Caco-2 (cell line): ENCODE results near the gene SORCS2. TPM values are rescaled to one million over a fixed set of nuclear protein-coding genes. Genes with fewer than 3 reads are reported as not detected.

Experiments
- BruUV-seq: library from RNA; stranded (reverse); fragments of 400-500 nt; replicated peaks from 2 replicates; lab custom pipeline; 2021; lab: Mats Ljungman, UMichigan
- CTCF ChIA-PET: fragments of 300-600 bp; sonication (Branson Sonifier 250); formaldehyde crosslinking; loops from one replicate; lab custom pipeline; 2022; ENCODE audit warnings: antibody characterized with exemption; lab: Charles Lee
- POLR2A ChIA-PET: fragments of 300-600 bp; sonication (Branson Sonifier 250); formaldehyde crosslinking; loops from one replicate; lab custom pipeline; 2022; ENCODE audit warnings: antibody characterized with exemption; lab: Charles Lee
- DNase-seq, 2 experiments: peaks; one replicate each; pipeline versions ENCODE4 v3.0.0 to v3.0.0-alpha.2; 2020 to 2022
- H3K27me3 ChIP-seq: replicated peaks from 2 replicates; pipeline ENCODE4 v1.6.0; 2011; ENCODE audit warnings: low read length; ENCODE audit not compliant: control insufficient read depth, insufficient read depth
- H3K36me3 ChIP-seq: 2 replicates; pipeline ENCODE4 v1.5.1; 2011; ENCODE audit warnings: low read length; ENCODE audit not compliant: control insufficient read depth, insufficient read depth
- H3K4me1 ChIP-seq: fragments of 250-450 bp; sonication (Bioruptor Pico); 2 replicates; pipeline ENCODE4 v1.5.1; 2020; ENCODE audit warnings: mild to moderate bottlenecking
- H3K4me3 ChIP-seq: 2 replicates; pipeline ENCODE4 v1.5.1; 2011; ENCODE audit warnings: low read depth, mild to moderate bottlenecking, control low read depth, low read length
- H3K9me3 ChIP-seq: fragments of 250-450 bp; sonication (Bioruptor Pico); 2 replicates; pipeline ENCODE4 v1.5.1; 2020; ENCODE audit warnings: mild to moderate bottlenecking, moderate library complexity
- H3K27ac Mint-ChIP-seq: one replicate; pipeline ENCODE4 v1.8.0; 2022; ENCODE audit warnings: mixed read lengths; ENCODE audit not compliant: unreplicated experiment
- H3K27me3 Mint-ChIP-seq: one replicate; pipeline ENCODE4 v1.8.0; 2022; ENCODE audit warnings: mixed read lengths; ENCODE audit not compliant: insufficient read depth, unreplicated experiment
- H3K36me3 Mint-ChIP-seq: one replicate; pipeline ENCODE4 v1.8.0; 2022; ENCODE audit warnings: mild to moderate bottlenecking, mixed read lengths; ENCODE audit not compliant: insufficient read depth, unreplicated experiment
- H3K4me1 Mint-ChIP-seq: one replicate; pipeline ENCODE4 v1.8.0; 2022; ENCODE audit warnings: low read depth, mixed read lengths; ENCODE audit not compliant: unreplicated experiment
- H3K4me3 Mint-ChIP-seq: one replicate; pipeline ENCODE4 v1.8.0; 2022; ENCODE audit warnings: mild to moderate bottlenecking, moderate library complexity, mixed read lengths; ENCODE audit not compliant: unreplicated experiment
- H3K9me3 Mint-ChIP-seq: one replicate; pipeline ENCODE4 v1.8.0; 2022; ENCODE audit warnings: mixed read lengths; ENCODE audit not compliant: unreplicated experiment
- intact Hi-C: fragments of 100-400 bp; cut with micrococcal nuclease; formaldehyde crosslinking; loops from one replicate; pipeline ENCODE4 v1.10.0; 2022; ENCODE audit not compliant: unreplicated experiment
- total RNA-seq: library from RNA; stranded (reverse); gene quantifications from 2 replicates; pipeline ENCODE4 v1.2.3, GENCODE V29; 2022
- TF ChIP-seq, protein P1 (sequence below), 2 experiments: fragments of 200-600 bp in 1 of 2; IDR thresholded peaks; 1 replicate in 1 of 2; 2 replicates in 1 of 2; pipeline versions ENCODE4 v1.5.1 to v1.8.0; 2011 to 2022; ENCODE audit warnings: antibody characterized with exemption in 1 of 2, control low read depth in 1 of 2, inconsistent platforms in 1 of 2, low read depth in 1 of 2, low read length in 1 of 2, mild to moderate bottlenecking in 1 of 2, moderate library complexity in 1 of 2; ENCODE audit not compliant: insufficient read depth in 1 of 2, severe bottlenecking in 1 of 2, unreplicated experiment in 1 of 2

SORCS2 gene
- total RNA-seq, 1 experiment from 2014 or later: 1.6 TPM

DNA sequence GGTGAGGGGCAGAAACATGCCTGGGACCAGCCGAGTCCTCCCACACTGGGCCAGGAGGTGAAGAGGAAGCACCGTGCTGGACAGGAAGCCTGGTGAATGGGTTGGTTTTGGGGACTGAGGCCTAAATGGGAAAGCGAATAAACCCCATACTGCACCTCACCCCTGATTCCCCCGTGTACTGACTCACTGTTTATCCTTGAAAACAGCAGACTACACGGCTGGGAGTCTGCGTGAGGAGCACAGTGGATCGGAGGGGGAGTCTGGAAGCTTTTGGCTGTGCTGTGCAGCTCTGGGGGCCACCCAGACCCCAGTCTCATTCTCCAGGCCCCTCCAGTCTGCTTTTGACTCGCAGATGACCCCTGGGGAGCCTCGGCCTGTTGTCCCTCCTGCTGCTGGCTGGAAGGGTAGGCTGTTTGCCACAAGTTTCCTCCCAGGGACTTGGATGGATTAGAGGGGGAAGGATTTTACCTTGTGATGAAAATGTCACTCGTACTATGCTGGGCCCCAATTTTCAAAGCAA lies 152.4 kb downstream of the SORCS2 start:
- Mint-ChIP-seq H3K4me3 (no peak overlapping the region), H3K36me3 (no peaks in the 10 kb centered on the region), H3K27ac (no peak overlapping the region), H3K9me3 (peaks cover 15% of the 10 kb centered on the region), H3K4me1 (no peaks in the 10 kb centered on the region), H3K27me3 (no peaks in the 10 kb centered on the region)
- ChIA-PET POLR2A (no interaction called here), CTCF (no interaction called here)
- Histone ChIP-seq H3K4me3 (no peak overlapping the region), H3K36me3 (no peaks in the 10 kb centered on the region), H3K9me3 (no peaks in the 10 kb centered on the region; the same call in 1 of the 2 replicates), H3K27me3 (no peaks in the 10 kb centered on the region), H3K4me1 (no peaks in the 10 kb centered on the region)
- TF ChIP-seq, protein P1, sequence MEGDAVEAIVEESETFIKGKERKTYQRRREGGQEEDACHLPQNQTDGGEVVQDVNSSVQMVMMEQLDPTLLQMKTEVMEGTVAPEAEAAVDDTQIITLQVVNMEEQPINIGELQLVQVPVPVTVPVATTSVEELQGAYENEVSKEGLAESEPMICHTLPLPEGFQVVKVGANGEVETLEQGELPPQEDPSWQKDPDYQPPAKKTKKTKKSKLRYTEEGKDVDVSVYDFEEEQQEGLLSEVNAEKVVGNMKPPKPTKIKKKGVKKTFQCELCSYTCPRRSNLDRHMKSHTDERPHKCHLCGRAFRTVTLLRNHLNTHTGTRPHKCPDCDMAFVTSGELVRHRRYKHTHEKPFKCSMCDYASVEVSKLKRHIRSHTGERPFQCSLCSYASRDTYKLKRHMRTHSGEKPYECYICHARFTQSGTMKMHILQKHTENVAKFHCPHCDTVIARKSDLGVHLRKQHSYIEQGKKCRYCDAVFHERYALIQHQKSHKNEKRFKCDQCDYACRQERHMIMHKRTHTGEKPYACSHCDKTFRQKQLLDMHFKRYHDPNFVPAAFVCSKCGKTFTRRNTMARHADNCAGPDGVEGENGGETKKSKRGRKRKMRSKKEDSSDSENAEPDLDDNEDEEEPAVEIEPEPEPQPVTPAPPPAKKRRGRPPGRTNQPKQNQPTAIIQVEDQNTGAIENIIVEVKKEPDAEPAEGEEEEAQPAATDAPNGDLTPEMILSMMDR (IDR thresholded peaks at IDR 0.05; ENCODE audit: insufficient read depth in 1 of 2, low read depth in 1 of 2, low read length in 1 of 2, severe bottlenecking in 1 of 2, unreplicated experiment in 1 of 2): no peak
- intact Hi-C loops: no loop called here
- DNase-seq: no peak
- no TSS peak for BruUV-seq

DNA sequence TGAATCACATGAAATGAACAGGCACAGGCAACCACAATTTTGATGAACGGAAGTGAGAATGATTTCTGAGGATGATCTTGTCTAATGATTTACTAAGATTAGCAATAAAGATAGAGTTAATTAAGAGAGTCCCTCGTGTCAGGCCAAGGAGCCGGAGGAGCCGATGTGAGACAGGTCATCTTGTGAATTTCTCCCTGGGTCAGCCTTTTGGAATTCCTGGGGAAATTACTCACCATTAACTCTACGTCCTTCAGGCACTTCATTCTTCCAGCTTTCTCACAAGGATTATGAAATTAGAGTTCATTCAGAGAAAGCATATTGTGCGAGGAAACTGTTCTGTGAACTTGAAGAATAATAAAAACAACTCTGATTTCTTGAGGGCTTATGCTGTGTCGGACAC lies 155.6 kb downstream of the SORCS2 start:
- peaks cover 15% of the 10 kb centered on the region for H3K9me3 Mint-ChIP-seq
- CTCF ChIA-PET: interaction anchor here (0.6 to 0.7 kb wide), 3 partner anchors 16 to 308 kb away, joined by 9 to 11 read pairs (median 10); no protein-coding TSS in a partner anchor
- H3K4me1 Mint-ChIP-seq: no peaks in the 10 kb centered on the region

DNA sequence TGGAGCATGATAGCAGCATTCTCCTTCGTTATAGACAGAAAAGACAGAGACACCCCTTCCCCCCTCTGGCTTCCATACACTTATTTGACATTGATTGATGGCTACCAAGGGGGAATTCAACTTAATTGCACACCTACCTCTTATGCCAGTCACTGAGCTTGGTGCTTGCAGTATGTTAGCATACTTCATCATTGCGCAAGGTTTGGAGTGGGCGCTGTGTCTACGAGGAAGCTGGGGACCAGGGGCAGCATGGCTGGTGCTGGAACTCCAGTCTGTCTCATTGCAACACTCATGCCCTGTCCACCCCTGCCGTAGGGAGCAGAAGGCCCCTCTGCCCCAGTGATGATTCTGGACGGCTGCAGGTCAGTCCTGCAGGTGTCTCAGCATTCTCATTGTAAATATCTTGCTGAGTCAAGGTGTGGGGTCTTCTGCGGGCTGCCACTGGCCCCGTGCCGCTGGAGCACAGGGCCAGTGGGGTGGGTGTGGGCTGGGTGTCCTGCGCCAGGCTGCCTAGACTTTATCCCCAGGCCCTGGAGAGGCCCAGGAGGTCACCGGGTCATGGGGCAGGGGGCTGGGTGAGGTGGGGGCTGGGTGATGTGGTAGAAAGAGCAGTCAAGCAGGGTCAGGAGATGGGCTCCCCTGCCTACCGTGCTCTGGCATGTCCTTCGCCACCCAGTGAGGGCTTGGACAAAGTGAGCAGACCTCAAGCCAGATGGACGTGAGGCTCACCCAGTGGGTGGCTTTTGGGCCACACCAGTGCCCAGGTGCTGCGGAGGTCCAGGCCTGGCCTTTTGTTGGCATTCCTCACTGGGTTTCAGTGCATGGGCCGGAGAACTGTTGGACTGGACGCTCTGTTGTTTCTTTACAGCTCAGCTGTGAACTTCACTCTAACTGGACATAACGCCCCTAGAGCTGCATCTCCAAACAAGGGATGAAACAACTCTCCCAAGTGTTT lies 156.9 kb downstream of the SORCS2 start:
- TF ChIP-seq, protein P1 (IDR thresholded peaks at IDR 0.05; ENCODE audit: insufficient read depth in 1 of 2, low read depth in 1 of 2, low read length in 1 of 2, severe bottlenecking in 1 of 2, unreplicated experiment in 1 of 2): no peak
- H3K27me3 ChIP-seq: no peaks in the 10 kb centered on the region

More for the DNA sequence above, 155.6 kb downstream of the SORCS2 start:
- no peak overlapping the region for H3K4me3 Mint-ChIP-seq
- DNase-seq: no peak
- H3K27me3 ChIP-seq: no peaks in the 10 kb centered on the region
- intact Hi-C loops: no loop called here
- no peaks in the 10 kb centered on the region for H3K36me3 Mint-ChIP-seq
- H3K27ac Mint-ChIP-seq: no peak overlapping the region
- no peaks in the 10 kb centered on the region; the same call in 1 of the 2 replicates for H3K9me3 ChIP-seq
- POLR2A ChIA-PET: no interaction called here
- no peak overlapping the region for H3K4me3 ChIP-seq
- H3K27me3 Mint-ChIP-seq: no peaks in the 10 kb centered on the region
- H3K4me1 ChIP-seq: no peaks in the 10 kb centered on the region
- TF ChIP-seq, protein P1 (IDR thresholded peaks at IDR 0.05; ENCODE audit: insufficient read depth in 1 of 2, low read depth in 1 of 2, low read length in 1 of 2, severe bottlenecking in 1 of 2, unreplicated experiment in 1 of 2): no peak
- no peaks in the 10 kb centered on the region for H3K36me3 ChIP-seq
- no TSS peak for BruUV-seq

More for the DNA sequence above, 156.9 kb downstream of the SORCS2 start:
- ChIA-PET CTCF (no interaction called here), POLR2A (no interaction called here)
- Mint-ChIP-seq H3K27me3 (no peaks in the 10 kb centered on the region), H3K27ac (no peak overlapping the region), H3K9me3 (peaks cover 15% of the 10 kb centered on the region), H3K36me3 (no peaks in the 10 kb centered on the region), H3K4me1 (no peaks in the 10 kb centered on the region), H3K4me3 (no peak overlapping the region)
- Histone ChIP-seq H3K36me3 (no peaks in the 10 kb centered on the region), H3K4me1 (no peaks in the 10 kb centered on the region), H3K4me3 (no peak overlapping the region), H3K9me3 (no peaks in the 10 kb centered on the region; the same call in 1 of the 2 replicates)
- no TSS peak for BruUV-seq
- no peak for DNase-seq
- intact Hi-C loops: no loop called here
